Measurements from ENCODE around the gene NDST3.

- TF ChIP-seq, protein P1, sequence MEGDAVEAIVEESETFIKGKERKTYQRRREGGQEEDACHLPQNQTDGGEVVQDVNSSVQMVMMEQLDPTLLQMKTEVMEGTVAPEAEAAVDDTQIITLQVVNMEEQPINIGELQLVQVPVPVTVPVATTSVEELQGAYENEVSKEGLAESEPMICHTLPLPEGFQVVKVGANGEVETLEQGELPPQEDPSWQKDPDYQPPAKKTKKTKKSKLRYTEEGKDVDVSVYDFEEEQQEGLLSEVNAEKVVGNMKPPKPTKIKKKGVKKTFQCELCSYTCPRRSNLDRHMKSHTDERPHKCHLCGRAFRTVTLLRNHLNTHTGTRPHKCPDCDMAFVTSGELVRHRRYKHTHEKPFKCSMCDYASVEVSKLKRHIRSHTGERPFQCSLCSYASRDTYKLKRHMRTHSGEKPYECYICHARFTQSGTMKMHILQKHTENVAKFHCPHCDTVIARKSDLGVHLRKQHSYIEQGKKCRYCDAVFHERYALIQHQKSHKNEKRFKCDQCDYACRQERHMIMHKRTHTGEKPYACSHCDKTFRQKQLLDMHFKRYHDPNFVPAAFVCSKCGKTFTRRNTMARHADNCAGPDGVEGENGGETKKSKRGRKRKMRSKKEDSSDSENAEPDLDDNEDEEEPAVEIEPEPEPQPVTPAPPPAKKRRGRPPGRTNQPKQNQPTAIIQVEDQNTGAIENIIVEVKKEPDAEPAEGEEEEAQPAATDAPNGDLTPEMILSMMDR (conservative IDR thresholded peaks at IDR 0.05; ENCODE audit: low read length), result no peak
- TF ChIP-seq EZH2phosphoT487 (IDR thresholded peaks at IDR 0.05; ENCODE audit: borderline replicate concordance, low read depth, low read length), result no peak
Measured at GRCh38 chr4:118276580-118276979, 242.3 kb downstream of the NDST3 start.

Measured in OCI-LY7 (cell line).